HCT116 (cell line): Measurements from ENCODE around the gene TUB. TPM values are rescaled to one million over a fixed set of nuclear protein-coding genes. Genes with fewer than 3 reads are reported as not detected.

Experiments used
- ATAC-seq: fragments of 200-7000 bp; cut with Tn5 transposase; 2 replicates; pipeline ENCODE4 v1.9.1; 2020; ENCODE audit warnings: mild to moderate bottlenecking, moderate library complexity
- BruUV-seq: library from RNA; stranded (reverse); fragments of 400-500 nt; replicated peaks from 2 replicates; lab custom pipeline; 2021; lab: Mats Ljungman, UMichigan
- CTCF ChIA-PET: fragments of 300-600 bp; sonication (Branson Sonifier 250); formaldehyde crosslinking; loops from one replicate; lab custom pipeline; 2021; ENCODE audit warnings: antibody characterized with exemption; lab: Charles Lee
- POLR2A ChIA-PET: fragments of 300-600, 350-600 bp; sonication (Branson Sonifier 250); formaldehyde crosslinking; loops from one replicate; lab custom pipeline; 2021; ENCODE audit warnings: antibody characterized with exemption; lab: Charles Lee
- RAD21 ChIA-PET, 2 experiments: fragments of 300-600 bp; sonication (Branson Sonifier 250); formaldehyde crosslinking; loops; one replicate each; lab custom pipeline; 2023; ENCODE audit warnings: low total read pairs in 2 of 2; ENCODE audit not compliant: uncharacterized antibody in 2 of 2, unreplicated experiment in 2 of 2, low non-redundant PET in 1 of 2; lab: Charles Lee
- DNase-seq: peaks from one replicate; pipeline ENCODE4 v3.0.0-alpha.2; 2010; ENCODE audit warnings: low read depth, low spot score
- H2AFZ ChIP-seq: fragments of 200-600 bp; shearing (Covaris generic), sonication (generic); 2 replicates; pipeline ENCODE4 v1.6.1; 2017; ENCODE audit warnings: low read depth, mixed run types, mixed read lengths, antibody characterized with exemption, low read length; ENCODE audit not compliant: poor library complexity, severe bottlenecking
- H3K27ac ChIP-seq: 2 replicates; pipeline ENCODE4 v1.5.1; 2012; ENCODE audit warnings: low read depth, low read length
- H3K27me3 ChIP-seq: fragments of 200-600 bp; sonication (generic); 2 replicates; pipeline ENCODE4 v1.6.1; 2016; ENCODE audit warnings: mixed run types, low read length, mixed read lengths; ENCODE audit not compliant: insufficient read depth
- H3K36me3 ChIP-seq, 2 experiments: fragments of 200-500 bp in 1 of 2; fragments of 200-600 bp in 1 of 2; sonication (Bioruptor generic) in 1 of 2; sonication (generic) in 1 of 2; 2 replicates each; pipeline versions ENCODE4 v1.5.1 to v1.6.1; 2014 to 2016; ENCODE audit warnings: low read length in 2 of 2, inconsistent platforms in 1 of 2, mixed read lengths in 1 of 2, mixed run types in 1 of 2; ENCODE audit not compliant: insufficient read depth in 2 of 2, control insufficient read depth in 1 of 2
- H3K4me1 ChIP-seq, 2 experiments: fragments of 200-600 bp in 1 of 2; sonication (generic) in 1 of 2; 2 replicates each; pipeline versions ENCODE4 v1.5.1 to v1.6.1; 2012 to 2017; ENCODE audit warnings: low read length in 2 of 2, inconsistent platforms in 1 of 2, mild to moderate bottlenecking in 1 of 2, mixed read lengths in 1 of 2, mixed run types in 1 of 2, moderate library complexity in 1 of 2; ENCODE audit not compliant: insufficient read depth in 2 of 2, control insufficient read depth in 1 of 2
- H3K4me2 ChIP-seq: fragments of 200-600 bp; sonication (generic); 2 replicates; pipeline ENCODE4 v1.6.1; 2017; ENCODE audit warnings: mixed run types, low read length, mixed read lengths
- H3K4me3 ChIP-seq, 2 experiments: fragments of 200-600 bp in 1 of 2; sonication (generic) in 1 of 2; replicated peaks in 1 of 2; 2 replicates each; pipeline ENCODE4 v1.5.1; 2011 to 2016; ENCODE audit warnings: low read length in 2 of 2, control low read depth in 1 of 2, low read depth in 1 of 2, mild to moderate bottlenecking in 1 of 2, mixed read lengths in 1 of 2, mixed run types in 1 of 2
- H3K79me2 ChIP-seq: fragments of 200-600 bp; sonication (generic); 2 replicates; pipeline ENCODE4 v1.6.1; 2017; ENCODE audit warnings: mild to moderate bottlenecking, mixed run types, low read length, moderate library complexity, mixed read lengths; ENCODE audit not compliant: insufficient read depth
- H3K9ac ChIP-seq: fragments of 200-600 bp; sonication (generic); 2 replicates; pipeline ENCODE4 v1.6.1; 2016; ENCODE audit warnings: low read length, mixed read lengths
- H3K9me2 ChIP-seq: fragments of 200-600 bp; sonication (generic), shearing (Covaris generic); 2 replicates; pipeline ENCODE4 v1.6.1; 2017; ENCODE audit warnings: mixed run types, mild to moderate bottlenecking, moderate library complexity; ENCODE audit not compliant: insufficient read depth
- H3K9me3 ChIP-seq, 2 experiments: fragments of 200-500 bp in 1 of 2; fragments of 200-600 bp in 1 of 2; sonication (Bioruptor generic) in 1 of 2; sonication (generic) in 1 of 2; 2 replicates each; pipeline ENCODE4 v1.6.1; 2014 to 2017; ENCODE audit warnings: low read length in 2 of 2, mixed read lengths in 2 of 2, inconsistent platforms in 1 of 2, low read depth in 1 of 2, mild to moderate bottlenecking in 1 of 2, mixed run types in 1 of 2, moderate library complexity in 1 of 2; ENCODE audit not compliant: control insufficient read depth in 1 of 2, insufficient read depth in 1 of 2
- H4K20me1 ChIP-seq: fragments of 200-600 bp; sonication (generic), shearing (Covaris generic); 2 replicates; pipeline ENCODE4 v1.6.1; 2017; ENCODE audit warnings: mixed run types, mild to moderate bottlenecking, moderate library complexity; ENCODE audit not compliant: insufficient read depth
- ATF3 ChIP-seq: IDR thresholded peaks from 2 replicates; pipeline ENCODE4 v1.6.1; 2012
- CBX3 ChIP-seq: IDR thresholded peaks from 2 replicates; pipeline ENCODE4 v1.6.1; 2012; ENCODE audit warnings: low read depth
- CEBPB ChIP-seq: IDR thresholded peaks from 2 replicates; pipeline ENCODE4 v1.6.1; 2012; ENCODE audit warnings: low read depth
- CTCF ChIP-seq, 3 experiments: fragments of 200-600 bp in 1 of 3; sonication (generic) in 1 of 3; IDR thresholded peaks in 2 of 3; conservative IDR thresholded peaks in 1 of 3; 2 replicates each; pipeline ENCODE4 v1.5.1; 2012 to 2017; ENCODE audit warnings: low read depth in 2 of 3, low read length in 2 of 3, antibody characterized with exemption in 1 of 3, borderline replicate concordance in 1 of 3, control low read depth in 1 of 3, mild to moderate bottlenecking in 1 of 3, mixed read lengths in 1 of 3, mixed run types in 1 of 3, moderate library complexity in 1 of 3; ENCODE audit not compliant: insufficient read depth in 1 of 3
- EGR1 ChIP-seq: IDR thresholded peaks from 2 replicates; pipeline ENCODE4 v1.6.1; 2012; ENCODE audit warnings: low read depth
- ELF1 ChIP-seq: IDR thresholded peaks from 2 replicates; pipeline ENCODE4 v1.6.1; 2012; ENCODE audit warnings: low read depth, borderline replicate concordance
- FOSL1 ChIP-seq: IDR thresholded peaks from 2 replicates; pipeline ENCODE4 v1.6.1; 2012; ENCODE audit warnings: low read depth
- MAX ChIP-seq: IDR thresholded peaks from 2 replicates; pipeline ENCODE4 v1.6.1; 2012
- POLR2A ChIP-seq: IDR thresholded peaks from 2 replicates; pipeline ENCODE4 v1.7.0; 2011; ENCODE audit warnings: borderline replicate concordance; ENCODE audit not compliant: insufficient read depth, insufficient read length; ENCODE audit errors: extremely low read depth
- POLR2AphosphoS5 ChIP-seq: IDR thresholded peaks from 2 replicates; pipeline ENCODE4 v1.6.1; 2011; ENCODE audit warnings: mild to moderate bottlenecking, low read depth, low read length, moderate library complexity
- REST ChIP-seq: IDR thresholded peaks from 2 replicates; pipeline ENCODE4 v1.6.1; 2012; ENCODE audit warnings: low read depth
- SIN3A ChIP-seq: IDR thresholded peaks from 2 replicates; pipeline ENCODE4 v1.6.1; 2012; ENCODE audit warnings: low read depth
- TCF7L2 ChIP-seq: IDR thresholded peaks from 2 replicates; pipeline ENCODE4 v1.7.0; 2011; ENCODE audit warnings: borderline replicate concordance, inconsistent platforms; ENCODE audit not compliant: insufficient read depth, insufficient read length; ENCODE audit errors: extremely low read depth
- YY1 ChIP-seq: IDR thresholded peaks from 2 replicates; pipeline ENCODE4 v1.6.1; 2011; ENCODE audit warnings: low read length, low read depth, moderate library complexity, mild to moderate bottlenecking; ENCODE audit not compliant: insufficient replicate concordance; ENCODE audit errors: extremely low read depth
- ZBTB33 ChIP-seq: IDR thresholded peaks from 2 replicates; pipeline ENCODE4 v1.6.1; 2011; ENCODE audit warnings: mild to moderate bottlenecking, low read length, moderate library complexity; ENCODE audit not compliant: insufficient replicate concordance; ENCODE audit errors: extremely low read depth
- intact Hi-C: fragments of 100-400 bp; cut with micrococcal nuclease; formaldehyde crosslinking; loops from 2 replicates; pipeline ENCODE4 v1.10.0; 2022
- total RNA-seq: library from RNA; stranded (reverse); gene quantifications from one replicate; pipeline ENCODE4 v1.2.1, GENCODE V29; 2021; ENCODE audit not compliant: unreplicated experiment

The TUB gene
- total RNA-seq, 1 experiment from 2014 or later, result 0.02 TPM

GRCh38 chr11:8105133-8105532 is 24.1 kb downstream of the TUB start (continued):
- no peak for TF ChIP-seq CTCF (IDR thresholded peaks at IDR 0.05 in 2 of 3, conservative IDR thresholded peaks at IDR 0.05 in 1 of 3; ENCODE audit: borderline replicate concordance in 1 of 3, insufficient read depth in 1 of 3, low read depth in 2 of 3, low read length in 2 of 3)
- no peak for TF ChIP-seq POLR2A
- TF ChIP-seq ELF1, result no peak
- no peak for TF ChIP-seq SIN3A
- no peak for TF ChIP-seq FOSL1
- no peak for TF ChIP-seq POLR2AphosphoS5
- TF ChIP-seq YY1, result no peak
- TF ChIP-seq ZBTB33, result no peak
- no peak for TF ChIP-seq CEBPB
- TF ChIP-seq ATF3, result no peak
- no peak for TF ChIP-seq EGR1
- no peak for TF ChIP-seq CBX3

- Histone ChIP-seq H3K27ac (no peak overlapping the region), H3K79me2 (no peaks in the 10 kb centered on the region), H3K4me2 (no peak overlapping the region), H3K36me3 (no peaks in the 10 kb centered on the region), H4K20me1 (no peaks in the 10 kb centered on the region), H3K9me3 (no peaks in the 10 kb centered on the region), H3K9me2 (no peaks in the 10 kb centered on the region), H3K4me3 (no peak overlapping the region), H3K4me1 (no peaks in the 10 kb centered on the region), H2AFZ (no peak overlapping the region), H3K9ac (no peak overlapping the region), H3K27me3 (peaks cover 14% of the 10 kb centered on the region)
- ATAC-seq (no peak), DNase-seq (no peak)
- ChIA-PET RAD21 (no interaction called here), POLR2A (no interaction called here), CTCF (no interaction called here)
- intact Hi-C loops, result no loop called here
- BruUV-seq, result no TSS peak
- TF ChIP-seq SIN3A (no peak), TCF7L2 (no peak), REST (no peak), POLR2A (no peak), CBX3 (no peak), MAX (no peak), ZBTB33 (no peak)
Measured at GRCh38 chr11:8105666-8106065, 24.7 kb downstream of the TUB start.
